Testis (tissue), 3 donors: ENCODE results near the gene STX16. TPM values are rescaled to one million over a fixed set of nuclear protein-coding genes. Genes with fewer than 3 reads are reported as not detected.

Experiments
- DNase-seq: peaks from one replicate; pipeline ENCODE4 v3.0.0-alpha.2; 2019
- H3K27ac ChIP-seq, 2 donors: fragments of 200-600 bp; sonication (generic); one replicate each; pipeline ENCODE4 v1.5.1; 2019
- H3K27me3 ChIP-seq: fragments of 200-600 bp; sonication (generic); one replicate; pipeline ENCODE4 v1.5.1; 2019
- H3K36me3 ChIP-seq: fragments of 200-600 bp; sonication (generic); one replicate; pipeline ENCODE4 v1.5.1; 2017; ENCODE audit warnings: low read depth; ENCODE audit errors: missing control alignments
- H3K4me1 ChIP-seq: fragments of 200-600 bp; sonication (generic); one replicate; pipeline ENCODE4 v1.5.1; 2019
- H3K4me3 ChIP-seq, 2 donors: fragments of 200-600 bp; sonication (generic); one replicate each; pipeline ENCODE4 v1.5.1; 2017 to 2019
- H3K9me3 ChIP-seq: fragments of 200-600 bp; sonication (generic); one replicate; pipeline ENCODE4 v1.5.1; 2017
- POLR2A ChIP-seq: fragments of 450-650 bp; IDR thresholded peaks from one replicate; pipeline ENCODE4 v1.6.1; 2017; ENCODE audit warnings: antibody characterized with exemption, mild to moderate bottlenecking, moderate library complexity
- WGBS, 2 donors: methylation state at CpG; one replicate each; pipeline ENCODE4 v1.1.5; 2018; 5-methylcytosine and 5-hydroxymethylcytosine counted together
- intact Hi-C: fragments of 100-400 bp; cut with DNase I; formaldehyde crosslinking; loops from one replicate; pipeline ENCODE4 v1.15.1; 2023; ENCODE audit warnings: low total_unique reads
- polyA plus RNA-seq: library from polyadenylated mRNA; stranded (reverse); fragments of 350-450 nt; fragmentation: Illumina TruSeq; extraction: RNeasy Lipid Tissue Mini Kit (QIAGEN cat#74804); gene quantifications from one replicate; pipeline ENCODE4 v1.2.3, GENCODE V29; 2014; ENCODE audit warnings: low read depth, low replicate concordance; ENCODE audit not compliant: insufficient read depth
- total RNA-seq, 2 donors: library from RNA; depleted of rRNA; stranded (reverse); fragments of >200 nt; gene quantifications; one replicate each; pipeline ENCODE4 v1.2.3, GENCODE V29; 2016
- TF ChIP-seq, protein P1 (sequence below), 3 experiments: fragments of 450-650 bp in 2 of 3; fragments of 200-600 bp in 1 of 3; sonication (generic) in 1 of 3; IDR thresholded peaks; one replicate each; pipeline ENCODE4 v1.5.1; 2016 to 2019; ENCODE audit warnings: antibody characterized with exemption in 3 of 3, mild to moderate bottlenecking in 2 of 3, moderate library complexity in 1 of 3

STX16 gene
- total and polyA plus RNA-seq, 3 donors from 2014 or later: 79.3 to 124 (median 107) TPM

DNA sequence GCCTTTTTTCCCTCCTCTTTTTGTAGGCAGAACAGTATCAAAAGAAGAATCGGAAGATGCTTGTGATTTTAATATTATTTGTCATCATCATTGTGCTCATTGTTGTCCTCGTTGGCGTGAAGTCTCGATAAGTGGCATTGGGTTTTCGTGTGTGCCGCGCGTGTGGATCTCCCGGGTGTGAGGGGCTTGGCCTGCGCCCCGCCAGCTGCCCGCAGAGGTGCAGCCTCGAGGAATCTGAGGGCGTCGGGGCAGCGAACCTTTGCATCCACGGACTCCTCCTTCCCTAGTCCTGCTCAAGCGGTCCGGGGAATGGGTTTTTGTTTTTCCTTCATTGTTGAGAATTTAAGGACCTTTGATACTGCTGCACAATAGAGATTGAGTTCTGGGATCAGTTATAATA, 25.1 kb downstream of the STX16 start:
- H3K27me3 ChIP-seq: no peaks in the 10 kb centered on the region
- DNase-seq: no peak
- WGBS, 2 donors: 63 to 82% methylated on average over 19 of the region's 19 CpGs
- no peak for TF ChIP-seq POLR2A
- TF ChIP-seq, protein P1, sequence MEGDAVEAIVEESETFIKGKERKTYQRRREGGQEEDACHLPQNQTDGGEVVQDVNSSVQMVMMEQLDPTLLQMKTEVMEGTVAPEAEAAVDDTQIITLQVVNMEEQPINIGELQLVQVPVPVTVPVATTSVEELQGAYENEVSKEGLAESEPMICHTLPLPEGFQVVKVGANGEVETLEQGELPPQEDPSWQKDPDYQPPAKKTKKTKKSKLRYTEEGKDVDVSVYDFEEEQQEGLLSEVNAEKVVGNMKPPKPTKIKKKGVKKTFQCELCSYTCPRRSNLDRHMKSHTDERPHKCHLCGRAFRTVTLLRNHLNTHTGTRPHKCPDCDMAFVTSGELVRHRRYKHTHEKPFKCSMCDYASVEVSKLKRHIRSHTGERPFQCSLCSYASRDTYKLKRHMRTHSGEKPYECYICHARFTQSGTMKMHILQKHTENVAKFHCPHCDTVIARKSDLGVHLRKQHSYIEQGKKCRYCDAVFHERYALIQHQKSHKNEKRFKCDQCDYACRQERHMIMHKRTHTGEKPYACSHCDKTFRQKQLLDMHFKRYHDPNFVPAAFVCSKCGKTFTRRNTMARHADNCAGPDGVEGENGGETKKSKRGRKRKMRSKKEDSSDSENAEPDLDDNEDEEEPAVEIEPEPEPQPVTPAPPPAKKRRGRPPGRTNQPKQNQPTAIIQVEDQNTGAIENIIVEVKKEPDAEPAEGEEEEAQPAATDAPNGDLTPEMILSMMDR (IDR thresholded peaks at IDR 0.05): no peak
- H3K27ac ChIP-seq: no peak overlapping the region
- no peaks in the 10 kb centered on the region for H3K36me3 ChIP-seq
- H3K4me1 ChIP-seq: no peaks in the 10 kb centered on the region
- no peak overlapping the region for H3K4me3 ChIP-seq
- H3K9me3 ChIP-seq: no peaks in the 10 kb centered on the region
- intact Hi-C loops: no loop called here

DNA sequence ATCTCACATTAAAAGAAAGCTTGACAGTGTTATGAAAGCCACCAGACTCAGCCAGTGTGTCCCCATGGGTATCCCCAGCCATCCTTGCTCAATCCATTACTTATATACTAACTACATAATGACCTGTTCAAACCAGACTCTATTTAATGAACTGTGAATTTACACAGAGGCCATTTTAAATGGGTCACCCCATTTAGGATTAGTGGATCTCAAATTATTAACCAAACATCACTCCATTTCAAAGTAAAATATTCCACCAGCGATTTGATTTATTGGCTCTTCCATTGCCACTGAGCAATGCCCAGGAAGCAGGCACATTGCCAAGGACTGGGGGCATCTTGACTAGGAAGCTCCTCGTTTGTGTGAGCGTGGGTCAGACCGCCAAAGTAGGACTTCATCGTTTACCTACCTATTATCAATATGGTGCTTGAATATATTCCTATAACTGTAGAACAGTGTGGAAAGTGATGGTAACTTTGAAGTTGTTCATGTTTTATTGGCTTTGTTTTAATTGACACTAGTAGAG, 26.1 kb downstream of the STX16 start:
- Histone ChIP-seq H3K27ac (no peak overlapping the region), H3K27me3 (no peaks in the 10 kb centered on the region), H3K4me3 (no peak overlapping the region), H3K4me1 (no peaks in the 10 kb centered on the region), H3K9me3 (no peaks in the 10 kb centered on the region), H3K36me3 (no peaks in the 10 kb centered on the region)
- intact Hi-C loops: no loop called here
- TF ChIP-seq, protein P1 (IDR thresholded peaks at IDR 0.05): no peak
- TF ChIP-seq POLR2A: no peak
- DNase-seq: no peak
- WGBS, 2 donors: 83 to 93% methylated on average over 5 of the region's 5 CpGs

DNA sequence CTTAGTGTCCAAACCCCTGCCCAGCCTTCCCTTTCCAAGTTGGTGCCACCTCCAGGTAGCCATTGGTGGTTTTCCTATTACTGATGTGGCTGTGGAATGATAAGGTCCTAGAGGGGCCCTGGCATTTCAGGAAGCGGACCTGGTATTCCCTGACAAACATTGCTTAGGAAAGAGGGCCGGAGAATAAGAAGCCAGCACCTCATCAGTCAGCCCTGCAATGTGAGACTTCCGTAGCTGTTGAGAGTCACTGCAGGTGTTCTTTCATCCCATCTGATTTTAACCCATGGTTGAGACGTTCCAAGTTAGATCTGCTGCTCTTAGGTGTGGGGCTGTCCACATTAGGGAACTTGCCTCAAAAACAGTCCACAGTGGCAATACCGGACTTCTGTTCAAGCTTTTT, 26.7 kb downstream of the STX16 start:
- H3K4me1 ChIP-seq: no peaks in the 10 kb centered on the region
- no peak for TF ChIP-seq POLR2A
- TF ChIP-seq, protein P1 (IDR thresholded peaks at IDR 0.05): no peak
- no peaks in the 10 kb centered on the region for H3K36me3 ChIP-seq
- intact Hi-C loops: no loop called here
- no peak for DNase-seq
- no peaks in the 10 kb centered on the region for H3K9me3 ChIP-seq
- no peaks in the 10 kb centered on the region for H3K27me3 ChIP-seq
- WGBS, 2 donors: 93 to 96% methylated on average over 5 of the region's 5 CpGs
- H3K4me3 ChIP-seq: no peak overlapping the region
- no peak overlapping the region for H3K27ac ChIP-seq

DNA sequence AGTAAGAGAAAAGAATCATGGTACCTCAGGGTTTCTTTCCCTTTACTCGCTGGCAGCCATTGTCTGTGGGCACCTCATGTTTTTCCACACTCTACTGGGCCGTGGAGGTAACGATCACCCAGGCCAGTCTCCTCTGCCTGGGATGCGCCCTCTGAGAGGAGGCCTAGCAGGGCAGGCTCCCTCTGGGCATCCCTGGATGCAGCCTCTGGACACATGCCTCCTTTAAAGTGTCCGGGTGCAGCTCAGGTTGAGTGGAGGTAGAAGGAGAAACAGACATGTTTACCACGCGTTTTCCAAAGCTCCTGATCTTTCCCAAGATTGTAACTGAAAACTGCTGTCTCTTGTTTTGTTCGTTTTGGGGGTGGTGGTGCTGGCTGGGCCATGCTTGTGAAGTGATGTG, 27.7 kb downstream of the STX16 start:
- intact Hi-C loops: no loop called here
- Histone ChIP-seq H3K36me3 (no peaks in the 10 kb centered on the region), H3K27me3 (no peaks in the 10 kb centered on the region), H3K9me3 (no peaks in the 10 kb centered on the region), H3K27ac (no peak overlapping the region), H3K4me1 (no peaks in the 10 kb centered on the region), H3K4me3 (no peak overlapping the region)
- 81 to 82% methylated on average over 8 of the region's 8 CpGs for WGBS, 2 donors
- DNase-seq: no peak
- no peak for TF ChIP-seq POLR2A
- TF ChIP-seq, protein P1 (IDR thresholded peaks at IDR 0.05): no peak
